GM20000 (cell line): ENCODE data around the gene SERPINA9.

Source experiments
- DNase-seq: peaks from one replicate; pipeline ENCODE4 v3.0.0; 2012; ENCODE audit warnings: low spot score
- TF ChIP-seq, protein P1 (sequence below): IDR thresholded peaks from 2 replicates; pipeline ENCODE4 v1.5.1; 2012; ENCODE audit warnings: mild to moderate bottlenecking, control low read depth; ENCODE audit errors: extremely low read depth, missing control alignments

The SERPINA9 gene

DNA sequence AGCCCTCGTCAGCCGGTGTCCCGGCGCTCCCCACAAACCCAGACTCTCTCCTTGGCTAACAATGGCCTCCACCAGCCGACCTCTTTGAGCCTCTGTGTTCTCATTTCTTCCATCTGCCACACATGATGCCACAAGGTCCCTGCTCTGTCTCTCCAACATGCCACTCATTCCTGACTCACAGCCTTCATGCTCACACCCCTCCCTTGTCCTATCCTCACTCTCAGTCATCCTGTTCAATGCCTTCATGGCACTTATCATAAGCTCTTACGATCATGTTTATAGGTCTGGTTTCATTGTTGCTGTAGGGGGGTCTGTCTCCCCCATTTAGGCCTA is 13.8 kb downstream of the SERPINA9 start:
- DNase-seq, result no peak
- TF ChIP-seq, protein P1, sequence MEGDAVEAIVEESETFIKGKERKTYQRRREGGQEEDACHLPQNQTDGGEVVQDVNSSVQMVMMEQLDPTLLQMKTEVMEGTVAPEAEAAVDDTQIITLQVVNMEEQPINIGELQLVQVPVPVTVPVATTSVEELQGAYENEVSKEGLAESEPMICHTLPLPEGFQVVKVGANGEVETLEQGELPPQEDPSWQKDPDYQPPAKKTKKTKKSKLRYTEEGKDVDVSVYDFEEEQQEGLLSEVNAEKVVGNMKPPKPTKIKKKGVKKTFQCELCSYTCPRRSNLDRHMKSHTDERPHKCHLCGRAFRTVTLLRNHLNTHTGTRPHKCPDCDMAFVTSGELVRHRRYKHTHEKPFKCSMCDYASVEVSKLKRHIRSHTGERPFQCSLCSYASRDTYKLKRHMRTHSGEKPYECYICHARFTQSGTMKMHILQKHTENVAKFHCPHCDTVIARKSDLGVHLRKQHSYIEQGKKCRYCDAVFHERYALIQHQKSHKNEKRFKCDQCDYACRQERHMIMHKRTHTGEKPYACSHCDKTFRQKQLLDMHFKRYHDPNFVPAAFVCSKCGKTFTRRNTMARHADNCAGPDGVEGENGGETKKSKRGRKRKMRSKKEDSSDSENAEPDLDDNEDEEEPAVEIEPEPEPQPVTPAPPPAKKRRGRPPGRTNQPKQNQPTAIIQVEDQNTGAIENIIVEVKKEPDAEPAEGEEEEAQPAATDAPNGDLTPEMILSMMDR, result no peak

DNA sequence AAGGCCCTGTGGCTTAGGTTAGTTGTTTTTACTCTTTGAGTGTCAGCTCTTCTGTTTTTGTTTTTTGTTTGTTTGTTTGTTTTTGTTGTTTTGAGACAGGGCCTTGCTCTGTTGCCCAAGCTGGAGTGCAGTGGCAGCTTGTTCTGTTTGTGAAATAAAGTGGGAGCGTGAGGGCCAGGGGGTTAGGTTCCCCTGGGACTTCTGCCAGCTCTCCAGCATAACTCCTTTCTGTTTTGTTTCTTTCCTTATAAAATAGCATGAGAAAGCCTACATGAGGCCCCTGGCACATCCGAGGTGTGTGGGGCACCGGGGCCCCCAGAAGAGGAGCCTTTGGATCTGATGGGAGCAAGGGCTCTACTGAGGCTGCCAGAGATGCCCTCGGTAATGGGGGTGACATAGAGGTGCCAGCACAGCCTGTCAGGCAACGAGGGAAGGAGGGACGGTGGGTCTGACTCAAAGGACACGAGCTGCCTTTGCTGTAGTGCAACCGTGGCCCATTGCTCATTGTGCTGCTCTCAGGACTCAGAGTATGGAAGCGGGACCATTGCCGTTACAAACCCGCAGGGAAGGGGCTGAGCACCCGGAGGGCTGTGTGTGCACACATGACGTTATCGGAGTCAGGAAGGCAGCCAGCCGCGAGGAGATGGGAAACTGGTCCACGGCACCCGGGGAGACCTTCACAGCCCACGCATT is 14.3 kb downstream of the SERPINA9 start:
- TF ChIP-seq, protein P1, result no peak
- no peak for DNase-seq

DNA sequence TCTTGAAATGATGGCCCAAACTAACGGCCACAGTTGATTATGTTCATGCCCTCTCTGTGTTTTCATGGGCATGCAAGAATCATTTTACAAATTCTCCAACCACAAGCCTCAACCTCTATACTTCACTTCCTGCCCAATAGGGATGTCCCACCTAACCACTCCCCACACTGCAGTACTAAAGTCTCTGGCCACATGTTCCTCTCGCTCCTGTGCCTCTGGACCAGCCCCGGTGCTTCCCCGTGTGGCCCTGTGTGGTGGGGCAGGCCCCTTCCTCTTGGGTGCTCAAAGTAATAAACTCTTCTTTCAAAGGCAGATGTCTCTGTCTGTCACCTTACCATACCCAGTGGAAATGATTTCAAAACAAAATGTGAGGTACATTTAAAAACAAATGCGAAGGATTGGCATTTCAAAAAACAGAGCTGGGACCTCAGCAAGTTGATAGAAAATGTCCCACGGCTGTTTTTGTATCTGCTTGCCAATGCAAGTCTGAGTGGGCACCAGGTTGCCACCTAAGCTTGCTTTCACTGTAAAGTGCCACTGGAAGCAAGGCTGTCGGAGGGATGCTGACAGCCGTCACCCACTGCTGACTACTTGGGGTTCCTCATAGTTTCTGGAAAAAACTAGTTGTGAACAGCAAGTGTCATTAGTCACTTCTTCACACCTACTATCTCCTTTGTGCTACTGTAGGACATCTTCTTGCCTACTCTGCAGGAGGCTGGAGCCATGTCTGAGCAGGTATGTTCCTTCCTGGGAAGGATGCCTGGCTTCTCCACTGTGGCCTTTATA is 15.2 kb downstream of the SERPINA9 start:
- TF ChIP-seq, protein P1, result no peak

DNA sequence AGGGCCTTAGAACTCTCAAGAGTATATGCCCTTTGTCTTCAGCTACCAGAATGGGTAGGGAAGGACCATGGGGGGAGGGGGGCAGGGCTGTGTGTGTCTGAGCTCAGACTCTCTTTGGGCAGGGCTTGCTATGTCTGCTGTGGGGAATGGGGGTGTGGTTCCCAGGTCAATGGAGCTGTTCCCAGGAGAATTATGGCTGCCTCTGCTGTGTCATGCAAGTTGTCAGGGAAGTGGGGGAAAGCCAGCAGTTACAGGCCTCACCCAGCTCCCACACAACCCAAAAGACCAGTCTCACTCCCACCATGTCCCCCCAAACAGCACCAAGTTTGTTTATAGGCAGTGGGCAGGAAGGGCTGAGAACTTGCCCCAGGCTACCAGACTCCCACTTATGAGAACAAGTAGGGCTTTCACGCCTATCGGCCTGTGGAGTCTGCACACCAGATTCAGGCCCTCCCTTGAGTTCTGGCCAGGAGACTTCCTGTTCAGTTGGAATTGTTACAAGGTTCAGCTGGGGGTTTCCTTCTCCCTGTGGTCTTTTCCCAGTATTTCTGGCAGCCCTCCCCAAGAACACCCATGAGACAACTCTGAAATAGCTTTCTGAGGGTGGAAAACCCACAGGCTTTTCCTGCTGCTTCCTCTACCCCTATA is 17.3 kb downstream of the SERPINA9 start:
- TF ChIP-seq, protein P1, result no peak
- no peak for DNase-seq

More for the DNA sequence above, 15.2 kb downstream of the SERPINA9 start:
- DNase-seq, result no peak

DNA sequence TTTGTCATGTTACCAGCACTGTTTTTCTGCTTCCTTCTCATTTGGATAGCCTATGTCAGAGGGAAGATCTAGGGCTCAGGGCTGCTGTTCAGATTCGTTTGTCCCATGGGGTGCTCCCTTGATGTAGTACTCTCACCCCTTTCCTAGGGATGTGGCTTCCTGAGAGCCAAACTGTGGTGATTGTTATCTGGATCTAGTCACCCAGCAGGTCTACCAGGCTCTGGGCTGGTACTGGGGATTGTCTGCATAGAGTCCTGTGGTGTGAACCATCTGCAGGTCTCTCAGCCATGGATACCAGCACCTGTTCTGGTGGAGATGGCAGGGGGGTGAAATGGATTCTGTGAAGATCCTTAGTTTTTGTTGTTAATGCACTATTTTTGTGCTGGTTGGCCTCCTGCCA is 17.9 kb downstream of the SERPINA9 start:
- DNase-seq, result no peak
- TF ChIP-seq, protein P1, result no peak

DNA sequence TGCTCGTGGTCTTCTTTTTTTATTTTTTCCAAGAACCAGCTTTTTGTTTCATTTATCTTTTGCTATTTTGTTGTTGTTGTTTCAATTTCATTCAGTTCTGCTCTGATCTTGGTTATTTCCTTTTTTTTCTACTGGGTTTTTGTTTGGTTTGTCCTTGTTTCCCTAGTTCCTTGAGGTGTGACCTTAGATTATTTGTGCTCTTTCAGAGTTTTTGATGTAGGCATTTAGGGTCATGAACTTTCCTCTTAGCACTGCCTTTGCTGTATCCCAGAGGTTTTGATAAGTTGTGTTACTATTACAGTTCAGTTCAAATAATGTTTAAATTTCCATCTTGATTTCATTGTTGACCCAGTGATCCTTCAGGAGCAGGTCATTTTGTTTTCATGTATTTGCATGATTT is 20.1 kb downstream of the SERPINA9 start:
- TF ChIP-seq, protein P1, result no peak
- DNase-seq, result no peak

DNA sequence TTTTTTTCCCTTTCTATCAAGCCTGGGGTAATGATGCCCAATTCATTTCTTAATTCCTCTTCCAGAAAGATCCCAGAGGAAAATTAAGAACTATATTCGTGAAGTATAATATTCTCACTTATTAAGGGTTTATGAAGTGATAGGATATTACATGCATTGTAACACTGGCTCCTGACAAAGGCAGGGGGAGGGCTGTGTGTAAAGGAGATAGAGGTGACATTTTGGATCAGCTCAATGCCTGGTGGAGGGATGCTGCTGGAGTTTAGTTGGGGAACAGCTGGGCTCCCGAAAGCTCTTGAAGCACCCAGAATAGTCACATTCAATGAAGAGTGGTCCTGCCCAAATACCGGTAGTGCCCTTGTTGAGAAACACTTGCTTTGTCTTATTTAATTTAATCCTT is 24.2 kb downstream of the SERPINA9 start:
- TF ChIP-seq, protein P1, result no peak
- no peak for DNase-seq
